HEK293T (cell line): Measurements from ENCODE around the gene DOCK1.

Source experiments
- FOXA1 ChIP-seq: fragments of 450-650 bp; IDR thresholded peaks from 2 replicates; pipeline ENCODE4 v1.6.1; 2016; ENCODE audit warnings: mild to moderate bottlenecking
- HDGF ChIP-seq: fragments of 450-650 bp; IDR thresholded peaks from 2 replicates; pipeline ENCODE4 v1.6.1; 2017; ENCODE audit warnings: antibody characterized with exemption, borderline replicate concordance
- PKNOX1 ChIP-seq: fragments of 450-650 bp; IDR thresholded peaks from 2 replicates; pipeline ENCODE4 v1.6.1; 2016
- SP1 ChIP-seq: fragments of 450-650 bp; IDR thresholded peaks from 2 replicates; pipeline ENCODE4 v1.6.1; 2017

- TF ChIP-seq SP1, result no peak
- no peak for TF ChIP-seq PKNOX1
- TF ChIP-seq FOXA1, result no peak
- TF ChIP-seq HDGF, result no peak
Observed at GRCh38 chr10:127370601-127371000, 465.4 kb downstream of the DOCK1 start.
